HEK293 (cell line): Measurements from ENCODE around the gene ENO2.

ENCODE experiments used
- CTCF ChIA-PET: fragments of 350-600 bp; formaldehyde crosslinking; extraction: SDS; loops from one replicate; lab custom pipeline; 2021; ENCODE audit warnings: antibody characterized with exemption; lab: Yijun Ruan, JAX
- POLR2A ChIA-PET: fragments of 300-600 bp; formaldehyde crosslinking; extraction: SDS; loops from one replicate; lab custom pipeline; 2020; ENCODE audit warnings: antibody characterized with exemption, inconsistent platforms; lab: Yijun Ruan, JAX
- H3K27ac ChIP-seq: fragments of 200-500 bp; sonication (Bioruptor generic); 2 replicates; pipeline ENCODE4 v1.5.1; 2014; ENCODE audit warnings: low read depth, low read length, control low read depth, inconsistent platforms; ENCODE audit errors: extremely low read depth
- H3K36me3 ChIP-seq, 2 experiments: fragments of 200-500 bp in 1 of 2; sonication (Bioruptor generic) in 1 of 2; 1 replicate in 1 of 2; 2 replicates in 1 of 2; pipeline ENCODE4 v1.5.1; 2014 to 2017; ENCODE audit warnings: inconsistent platforms in 2 of 2, low read length in 2 of 2; ENCODE audit not compliant: control insufficient read depth in 2 of 2, insufficient read depth in 1 of 2
- H3K4me1 ChIP-seq: fragments of 200-500 bp; sonication (Bioruptor generic); 2 replicates; pipeline ENCODE4 v1.5.1; 2014; ENCODE audit warnings: mild to moderate bottlenecking, low read length, inconsistent platforms; ENCODE audit not compliant: control insufficient read depth, insufficient read depth
- H3K4me3 ChIP-seq: 2 replicates; pipeline ENCODE4 v1.5.1; 2011; ENCODE audit warnings: low read depth, mild to moderate bottlenecking, control low read depth, low read length, moderate library complexity
- H3K9me3 ChIP-seq: fragments of 200-500 bp; sonication (Bioruptor generic); 2 replicates; pipeline ENCODE4 v1.5.1; 2014; ENCODE audit warnings: low read depth, low read length, inconsistent platforms; ENCODE audit not compliant: control insufficient read depth, insufficient read depth
- BCL11A ChIP-seq: fragments of 450-650 bp; formaldehyde crosslinking; IDR thresholded peaks from 2 replicates; pipeline ENCODE4 v1.5.1; 2016; ENCODE audit warnings: low read depth, missing biosample characterization, missing genetic modification characterization
- CTCF ChIP-seq: fragments of 450-650 bp; formaldehyde crosslinking; IDR thresholded peaks from 2 replicates; pipeline ENCODE4 v1.5.1; 2016; ENCODE audit warnings: missing biosample characterization, missing genetic modification characterization
- FEZF1 ChIP-seq: fragments of 450-650 bp; formaldehyde crosslinking; IDR thresholded peaks from 2 replicates; pipeline ENCODE4 v1.5.1; 2016; ENCODE audit warnings: missing biosample characterization, missing genetic modification characterization
- GLIS1 ChIP-seq: fragments of 450-650 bp; formaldehyde crosslinking; IDR thresholded peaks from 2 replicates; pipeline ENCODE4 v1.5.1; 2016; ENCODE audit warnings: missing biosample characterization, missing genetic modification characterization
- KLF1 ChIP-seq: fragments of 450-650 bp; formaldehyde crosslinking; IDR thresholded peaks from 2 replicates; pipeline ENCODE4 v1.5.1; 2016; ENCODE audit warnings: missing biosample characterization, missing genetic modification characterization
- TRIM28 ChIP-seq: IDR thresholded peaks from 2 replicates; pipeline ENCODE4 v1.6.1; 2011; ENCODE audit warnings: low read length, control low read depth, borderline replicate concordance
- ZBTB20 ChIP-seq: fragments of 450-650 bp; formaldehyde crosslinking; IDR thresholded peaks from 2 replicates; pipeline ENCODE4 v1.5.1; 2016; ENCODE audit warnings: missing biosample characterization, missing genetic modification characterization
- ZBTB8A ChIP-seq: fragments of 450-650 bp; formaldehyde crosslinking; IDR thresholded peaks from 2 replicates; pipeline ENCODE4 v1.5.1; 2016; ENCODE audit warnings: missing biosample characterization, missing genetic modification characterization
- ZFHX2 ChIP-seq: fragments of 450-650 bp; formaldehyde crosslinking; conservative IDR thresholded peaks from 2 replicates; pipeline ENCODE4 v1.5.1; 2016; ENCODE audit warnings: missing biosample characterization, missing genetic modification characterization
- ZFP37 ChIP-seq: fragments of 450-650 bp; formaldehyde crosslinking; IDR thresholded peaks from 2 replicates; pipeline ENCODE4 v1.5.1; 2016; ENCODE audit warnings: missing biosample characterization, missing genetic modification characterization
- ZFP69B ChIP-seq: fragments of 450-650 bp; formaldehyde crosslinking; IDR thresholded peaks from 2 replicates; pipeline ENCODE4 v1.5.1; 2016; ENCODE audit warnings: missing biosample characterization, missing genetic modification characterization
- ZNF114 ChIP-seq: fragments of 450-650 bp; formaldehyde crosslinking; IDR thresholded peaks from 2 replicates; pipeline ENCODE4 v1.5.0; 2017; ENCODE audit warnings: missing biosample characterization, missing genetic modification characterization
- ZNF19 ChIP-seq: fragments of 450-650 bp; formaldehyde crosslinking; IDR thresholded peaks from 2 replicates; pipeline ENCODE4; 2016; ENCODE audit warnings: missing biosample characterization, missing genetic modification characterization, low read depth
- ZNF23 ChIP-seq: fragments of 450-650 bp; formaldehyde crosslinking; IDR thresholded peaks from 2 replicates; pipeline ENCODE4 v1.5.1; 2016; ENCODE audit warnings: missing biosample characterization, missing genetic modification characterization, borderline replicate concordance
- ZNF280D ChIP-seq: fragments of 450-650 bp; formaldehyde crosslinking; IDR thresholded peaks from 2 replicates; pipeline ENCODE4 v1.5.1; 2016; ENCODE audit warnings: missing biosample characterization, missing genetic modification characterization
- ZNF354C ChIP-seq: fragments of 450-650 bp; formaldehyde crosslinking; IDR thresholded peaks from 2 replicates; pipeline ENCODE4 v1.5.1; 2016; ENCODE audit warnings: missing biosample characterization, missing genetic modification characterization, low read depth, borderline replicate concordance
- ZNF362 ChIP-seq: fragments of 450-650 bp; formaldehyde crosslinking; IDR thresholded peaks from 2 replicates; pipeline ENCODE4 v1.5.1; 2016; ENCODE audit warnings: missing biosample characterization, missing genetic modification characterization
- ZNF433 ChIP-seq: fragments of 450-650 bp; formaldehyde crosslinking; IDR thresholded peaks from 2 replicates; pipeline ENCODE4 v1.5.1; 2016; ENCODE audit warnings: missing biosample characterization, missing genetic modification characterization, low read depth
- ZNF558 ChIP-seq: fragments of 450-650 bp; formaldehyde crosslinking; IDR thresholded peaks from 2 replicates; pipeline ENCODE4 v1.5.1; 2016; ENCODE audit warnings: missing biosample characterization, missing genetic modification characterization
- ZNF664 ChIP-seq: fragments of 450-650 bp; formaldehyde crosslinking; IDR thresholded peaks from 2 replicates; pipeline ENCODE4 v1.5.1; 2016; ENCODE audit warnings: missing biosample characterization, missing genetic modification characterization
- ZNF701 ChIP-seq: fragments of 450-650 bp; formaldehyde crosslinking; IDR thresholded peaks from 2 replicates; pipeline ENCODE4 v1.5.1; 2016; ENCODE audit warnings: missing biosample characterization, missing genetic modification characterization
- TF ChIP-seq, protein P1 (sequence below): fragments of 450-650 bp; formaldehyde crosslinking; IDR thresholded peaks from 2 replicates; pipeline ENCODE4 v1.5.1; 2016; ENCODE audit warnings: missing biosample characterization, missing genetic modification characterization
- TF ChIP-seq, protein P2 (sequence below): fragments of 450-650 bp; formaldehyde crosslinking; IDR thresholded peaks from 2 replicates; pipeline ENCODE4 v1.5.1; 2016; ENCODE audit warnings: missing biosample characterization, missing genetic modification characterization

The ENO2 gene

GRCh38 chr12:6867413-6868210 lies 46.8 kb upstream of the ENO2 start, which contains the start of gene TPI1 (continued):
- TF ChIP-seq, protein P1, sequence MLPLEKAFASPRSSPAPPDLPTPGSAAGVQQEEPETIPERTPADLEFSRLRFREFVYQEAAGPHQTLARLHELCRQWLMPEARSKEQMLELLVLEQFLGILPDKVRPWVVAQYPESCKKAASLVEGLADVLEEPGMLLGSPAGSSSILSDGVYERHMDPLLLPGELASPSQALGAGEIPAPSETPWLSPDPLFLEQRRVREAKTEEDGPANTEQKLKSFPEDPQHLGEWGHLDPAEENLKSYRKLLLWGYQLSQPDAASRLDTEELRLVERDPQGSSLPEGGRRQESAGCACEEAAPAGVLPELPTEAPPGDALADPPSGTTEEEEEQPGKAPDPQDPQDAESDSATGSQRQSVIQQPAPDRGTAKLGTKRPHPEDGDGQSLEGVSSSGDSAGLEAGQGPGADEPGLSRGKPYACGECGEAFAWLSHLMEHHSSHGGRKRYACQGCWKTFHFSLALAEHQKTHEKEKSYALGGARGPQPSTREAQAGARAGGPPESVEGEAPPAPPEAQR (tag by site-specific recombination) = no peak
- TF ChIP-seq KLF1 = 0 out of 2 replicates have a peak, but pooled peaks have one; percentile 8
- no peak for TF ChIP-seq ZNF558 (tag by site-specific recombination)
- no peak for TF ChIP-seq TRIM28
- no peak for TF ChIP-seq ZNF354C (tag by site-specific recombination)
- TF ChIP-seq ZNF701 (tag by site-specific recombination) = no peak
- TF ChIP-seq ZNF114 (tag by site-specific recombination) = no peak
- TF ChIP-seq BCL11A (tag by site-specific recombination) = 0 out of 2 replicates have a peak, but pooled peaks have one; percentile 28
- TF ChIP-seq ZNF280D (tag by site-specific recombination) = no peak
- no peak for TF ChIP-seq ZNF362
- TF ChIP-seq ZNF23 (tag by site-specific recombination) = no peak
- TF ChIP-seq ZNF19 = no peak
- peak; percentile 26; the same call in 1 of the 2 replicates for TF ChIP-seq ZFP69B
- TF ChIP-seq ZNF433 (tag by site-specific recombination) = no peak

GRCh38 chr12:6868211-6869048 lies 46.0 kb upstream of the ENO2 start:
- peak overlapping the region; percentile 98 for H3K27ac ChIP-seq
- CTCF ChIA-PET = interaction anchor here (0.7 to 5.3 kb wide), 22 partner anchors 8 to 261 kb away, joined by 3 to 71 read pairs (median 5); partner anchors contain the start of genes C12orf57, C1RL, CDCA3 and MLF2
- peaks cover 4 to 67% of the 10 kb centered on the region in 2 experiments; a peak in 2 of 3 replicates for H3K36me3 ChIP-seq
- POLR2A ChIA-PET = interaction anchor here (0.6 to 7.6 kb wide), 19 partner anchors 9 to 255 kb away, joined by 3 to 183 read pairs (median 6); partner anchors contain the start of genes C12orf57, CDCA3, COPS7A and MLF2
- no peaks in the 10 kb centered on the region for H3K9me3 ChIP-seq
- peak overlapping the region; percentile 87 for H3K4me3 ChIP-seq
- H3K4me1 ChIP-seq = peaks cover 8% of the 10 kb centered on the region
- TF ChIP-seq GLIS1 (0 out of 2 replicates have a peak, but pooled peaks have one; percentile 1), ZFHX2 (tag by site-specific recombination) (peak; percentile 61; the same call in 1 of the 2 replicates), ZNF664 (no peak), FEZF1 (0 out of 2 replicates have a peak, but pooled peaks have one; percentile 9), ZBTB8A (peak; percentile 16; the same call in 1 of the 2 replicates), ZBTB20 (tag by site-specific recombination) (peak; percentile 47; the same call in 1 of the 2 replicates), ZFP37 (tag by site-specific recombination) (peak; percentile 33; the same call in 1 of the 2 replicates), CTCF (peak; percentile 65)
- TF ChIP-seq, protein P2, sequence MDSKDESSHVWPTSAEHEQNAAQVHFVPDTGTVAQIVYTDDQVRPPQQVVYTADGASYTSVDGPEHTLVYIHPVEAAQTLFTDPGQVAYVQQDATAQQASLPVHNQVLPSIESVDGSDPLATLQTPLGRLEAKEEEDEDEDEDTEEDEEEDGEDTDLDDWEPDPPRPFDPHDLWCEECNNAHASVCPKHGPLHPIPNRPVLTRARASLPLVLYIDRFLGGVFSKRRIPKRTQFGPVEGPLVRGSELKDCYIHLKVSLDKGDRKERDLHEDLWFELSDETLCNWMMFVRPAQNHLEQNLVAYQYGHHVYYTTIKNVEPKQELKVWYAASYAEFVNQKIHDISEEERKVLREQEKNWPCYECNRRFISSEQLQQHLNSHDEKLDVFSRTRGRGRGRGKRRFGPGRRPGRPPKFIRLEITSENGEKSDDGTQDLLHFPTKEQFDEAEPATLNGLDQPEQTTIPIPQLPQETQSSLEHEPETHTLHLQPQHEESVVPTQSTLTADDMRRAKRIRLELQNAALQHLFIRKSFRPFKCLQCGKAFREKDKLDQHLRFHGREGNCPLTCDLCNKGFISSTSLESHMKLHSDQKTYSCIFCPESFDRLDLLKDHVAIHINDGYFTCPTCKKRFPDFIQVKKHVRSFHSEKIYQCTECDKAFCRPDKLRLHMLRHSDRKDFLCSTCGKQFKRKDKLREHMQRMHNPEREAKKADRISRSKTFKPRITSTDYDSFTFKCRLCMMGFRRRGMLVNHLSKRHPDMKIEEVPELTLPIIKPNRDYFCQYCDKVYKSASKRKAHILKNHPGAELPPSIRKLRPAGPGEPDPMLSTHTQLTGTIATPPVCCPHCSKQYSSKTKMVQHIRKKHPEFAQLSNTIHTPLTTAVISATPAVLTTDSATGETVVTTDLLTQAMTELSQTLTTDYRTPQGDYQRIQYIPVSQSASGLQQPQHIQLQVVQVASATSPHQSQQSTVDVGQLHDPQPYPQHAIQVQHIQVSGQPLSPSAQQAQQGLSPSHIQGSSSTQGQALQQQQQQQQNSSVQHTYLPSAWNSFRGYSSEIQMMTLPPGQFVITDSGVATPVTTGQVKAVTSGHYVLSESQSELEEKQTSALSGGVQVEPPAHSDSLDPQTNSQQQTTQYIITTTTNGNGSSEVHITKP = peak; percentile 31; the same call in 1 of the 2 replicates
